GM12891 (cell line): ENCODE results near the gene PALMD.

Experiments used
- PAX5 ChIP-seq: IDR thresholded peaks from 2 replicates; pipeline ENCODE4 v1.6.1; 2011; ENCODE audit warnings: low read length, moderate library complexity, mild to moderate bottlenecking; ENCODE audit not compliant: insufficient read depth, severe bottlenecking
- POLR2A ChIP-seq: IDR thresholded peaks from 2 replicates; pipeline ENCODE4 v1.6.1; 2011; ENCODE audit warnings: low read depth, low read length, control low read depth
- POLR2AphosphoS5 ChIP-seq: IDR thresholded peaks from 2 replicates; pipeline ENCODE4 v1.6.1; 2011; ENCODE audit warnings: low read depth, low read length, control low read depth
- POU2F2 ChIP-seq: IDR thresholded peaks from 2 replicates; pipeline ENCODE4 v1.6.1; 2011; ENCODE audit warnings: low read depth, mild to moderate bottlenecking, control low read depth, low read length, moderate library complexity
- SPI1 ChIP-seq: IDR thresholded peaks from 2 replicates; pipeline ENCODE4 v1.6.1; 2011; ENCODE audit warnings: low read depth, low read length, control low read depth
- TAF1 ChIP-seq: IDR thresholded peaks from 2 replicates; pipeline ENCODE4 v1.6.1; 2011; ENCODE audit warnings: low read depth, low read length, control low read depth

GRCh38 chr1:99669821-99670220 is 23.9 kb downstream of the PALMD start:
- no peak for TF ChIP-seq POLR2AphosphoS5
- TF ChIP-seq SPI1: no peak
- no peak for TF ChIP-seq POLR2A
- no peak for TF ChIP-seq TAF1
- no peak for TF ChIP-seq POU2F2
- no peak for TF ChIP-seq PAX5
